ENCODE results near the gene ZNF226.
"Not testable (repeated sequence)": the region's sequence is repeated elsewhere in the genome, so short reads cannot be mapped to it uniquely, and the experiment has no call there.

Gene ZNF226

GRCh38 chr19:44212250-44212865 is 47.5 kb downstream of the ZNF226 start, which contains the start of gene ZNF227:
Gene ZNF227, plus strand, starts transcription at chr19:44212532. Its CDS starts 5,261 bp downstream, at chr19:44217793.
- peak; percentile 24 to 94 (median 82) for DNase-seq

GRCh38 chr19:44212866-44213346 is 48.0 kb downstream of the ZNF226 start:
- DNase-seq: peak in 21 of 56 donors; percentile 1 to 56 (median 25)

- not testable (repeated sequence) for DNase-seq
Observed at GRCh38 chr19:44219926-44220325, 55.0 kb downstream of the ZNF226 start.

- DNase-seq: not testable (repeated sequence)
Observed at GRCh38 chr19:44220761-44221160, 55.9 kb downstream of the ZNF226 start.

GRCh38 chr19:44221291-44221690 is 56.4 kb downstream of the ZNF226 start:
- DNase-seq: not testable (repeated sequence)

Data from nucleus accumbens (tissue), 56 donors.